Measurements from ENCODE around the gene SLMAP. TPM values are rescaled to one million over a fixed set of nuclear protein-coding genes. Genes with fewer than 3 reads are reported as not detected.
A peak's percentile ranks its signal among the peaks of the same experiment; 100 is the strongest.

SLMAP gene
- polyA plus RNA-seq, 1 of the 3 experiments (the other 2 are of a cell fraction): 10.5 TPM

GRCh38 chr3:57764794-57765193 lies 8.7 kb downstream of the SLMAP start:
- H3K9me3 ChIP-seq: no peaks in the 10 kb centered on the region
- H3K9me2 ChIP-seq: no peaks in the 10 kb centered on the region
- peak overlapping the region; percentile 11; the same call in 1 of the 2 replicates for H3K4me2 ChIP-seq
- peaks cover 0 to 3% of the 10 kb centered on the region in 2 experiments; a peak in 1 of 4 replicates for H3K4me1 ChIP-seq (ENCODE audit: control insufficient read depth in 1 of 2, insufficient read depth in 2 of 2, low read depth in 1 of 2, low read length in 1 of 2)
- peaks cover 97% of the 10 kb centered on the region for H3K79me2 ChIP-seq (ENCODE audit: insufficient read depth)
- H3K36me3 ChIP-seq (replicated peaks in 1 of 2; ENCODE audit: control insufficient read depth in 1 of 2, insufficient read depth in 2 of 2, low read length in 1 of 2): peaks cover 0 to 46% of the 10 kb centered on the region in 2 experiments
- H3K9ac ChIP-seq: no peak overlapping the region
- WGBS (ENCODE audit: low lambda C conversion rate): 91% methylated on average over 2 of the region's 2 CpGs
- no peaks in the 10 kb centered on the region for H3F3A ChIP-seq (replicated peaks; ENCODE audit: insufficient read depth)
- ChIA-PET POLR2A (no interaction called here), CTCF (no interaction called here)
- TF ChIP-seq MEF2A (IDR thresholded peaks at IDR 0.05; ENCODE audit: borderline replicate concordance, low read depth): no peak
- TF ChIP-seq RCOR1 (IDR thresholded peaks at IDR 0.05; ENCODE audit: low read length): peak; percentile 42; the same call in 1 of the 2 replicates
- no peak overlapping the region for H2AFZ ChIP-seq (ENCODE audit: low read depth)
- no peak overlapping the region for H3K4me3 ChIP-seq (ENCODE audit: low read depth in 2 of 2, low read length in 1 of 2)
- no peak overlapping the region for H3K27ac ChIP-seq (ENCODE audit: low read depth in 2 of 2, low read length in 1 of 2)
- DNase-seq: peak; percentile 16
- H4K20me1 ChIP-seq (ENCODE audit: insufficient read depth): peaks cover 40% of the 10 kb centered on the region
- no peaks in the 10 kb centered on the region for H3K27me3 ChIP-seq (ENCODE audit: insufficient read depth)

- ChIA-PET CTCF (no interaction called here), POLR2A (no interaction called here)
- Histone ChIP-seq H4K20me1 (ENCODE audit: insufficient read depth) (peaks cover 45% of the 10 kb centered on the region), H3K4me1 (ENCODE audit: control insufficient read depth in 1 of 2, insufficient read depth in 2 of 2, low read depth in 1 of 2, low read length in 1 of 2) (peaks cover 0 to 3% of the 10 kb centered on the region in 2 experiments; a peak in 1 of 4 replicates), H3K9me3 (no peaks in the 10 kb centered on the region), H2AFZ (ENCODE audit: low read depth) (no peak overlapping the region), H3K79me2 (ENCODE audit: insufficient read depth) (peaks cover 94% of the 10 kb centered on the region), H3K4me2 (no peak overlapping the region), H3K9ac (no peak overlapping the region), H3K36me3 (replicated peaks in 1 of 2; ENCODE audit: control insufficient read depth in 1 of 2, insufficient read depth in 2 of 2, low read length in 1 of 2) (peaks cover 0 to 23% of the 10 kb centered on the region in 2 experiments), H3K4me3 (ENCODE audit: low read depth in 2 of 2, low read length in 1 of 2) (no peak overlapping the region), H3K27me3 (ENCODE audit: insufficient read depth) (no peaks in the 10 kb centered on the region), H3F3A (replicated peaks; ENCODE audit: insufficient read depth) (peaks cover 4% of the 10 kb centered on the region), H3K9me2 (no peaks in the 10 kb centered on the region), H3K27ac (ENCODE audit: low read depth in 2 of 2, low read length in 1 of 2) (no peak overlapping the region)
- whole genome bisulfite sequencing (ENCODE audit: low lambda C conversion rate): 96% methylated on average over 3 of the region's 3 CpGs
- TF ChIP-seq MEF2A (IDR thresholded peaks at IDR 0.05; ENCODE audit: borderline replicate concordance, low read depth) (no peak), GABPA (IDR thresholded peaks at IDR 0.05; ENCODE audit: low read depth) (no peak), FOSL2 (IDR thresholded peaks at IDR 0.05; ENCODE audit: borderline replicate concordance, low read depth) (no peak), SMC3 (IDR thresholded peaks at IDR 0.05; ENCODE audit: low read depth, low read length) (no peak), ELF1 (IDR thresholded peaks at IDR 0.05) (no peak), RFX5 (IDR thresholded peaks at IDR 0.05; ENCODE audit: low read length) (no peak), EP300 (IDR thresholded peaks at IDR 0.05; ENCODE audit: borderline replicate concordance in 1 of 2, low read depth in 1 of 2, low read length in 1 of 2) (no peak), TCF12 (IDR thresholded peaks at IDR 0.05) (no peak), RAD21 (IDR thresholded peaks at IDR 0.05; ENCODE audit: low read length) (no peak), TEAD4 (IDR thresholded peaks at IDR 0.05; ENCODE audit: borderline replicate concordance, insufficient read depth) (no peak)
- TF ChIP-seq, protein P1, sequence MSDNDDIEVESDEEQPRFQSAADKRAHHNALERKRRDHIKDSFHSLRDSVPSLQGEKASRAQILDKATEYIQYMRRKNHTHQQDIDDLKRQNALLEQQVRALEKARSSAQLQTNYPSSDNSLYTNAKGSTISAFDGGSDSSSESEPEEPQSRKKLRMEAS (IDR thresholded peaks at IDR 0.05; ENCODE audit: low read depth): no peak
- TF ChIP-seq, protein P2, sequence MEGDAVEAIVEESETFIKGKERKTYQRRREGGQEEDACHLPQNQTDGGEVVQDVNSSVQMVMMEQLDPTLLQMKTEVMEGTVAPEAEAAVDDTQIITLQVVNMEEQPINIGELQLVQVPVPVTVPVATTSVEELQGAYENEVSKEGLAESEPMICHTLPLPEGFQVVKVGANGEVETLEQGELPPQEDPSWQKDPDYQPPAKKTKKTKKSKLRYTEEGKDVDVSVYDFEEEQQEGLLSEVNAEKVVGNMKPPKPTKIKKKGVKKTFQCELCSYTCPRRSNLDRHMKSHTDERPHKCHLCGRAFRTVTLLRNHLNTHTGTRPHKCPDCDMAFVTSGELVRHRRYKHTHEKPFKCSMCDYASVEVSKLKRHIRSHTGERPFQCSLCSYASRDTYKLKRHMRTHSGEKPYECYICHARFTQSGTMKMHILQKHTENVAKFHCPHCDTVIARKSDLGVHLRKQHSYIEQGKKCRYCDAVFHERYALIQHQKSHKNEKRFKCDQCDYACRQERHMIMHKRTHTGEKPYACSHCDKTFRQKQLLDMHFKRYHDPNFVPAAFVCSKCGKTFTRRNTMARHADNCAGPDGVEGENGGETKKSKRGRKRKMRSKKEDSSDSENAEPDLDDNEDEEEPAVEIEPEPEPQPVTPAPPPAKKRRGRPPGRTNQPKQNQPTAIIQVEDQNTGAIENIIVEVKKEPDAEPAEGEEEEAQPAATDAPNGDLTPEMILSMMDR (IDR thresholded peaks at IDR 0.05): no peak
- no peak for DNase-seq
Measured at GRCh38 chr3:57768595-57768994, 12.5 kb downstream of the SLMAP start.

All from SK-N-SH (cell line).